ENCODE measurements around the gene ZDHHC24. TPM values are rescaled to one million over a fixed set of nuclear protein-coding genes. Genes with fewer than 3 reads are reported as not detected.
A peak's percentile ranks its signal among the peaks of the same experiment; 100 is the strongest.

ZDHHC24 gene
- total RNA-seq, 2 donors from 2014 or later: 24.9 to 37.8 TPM

GRCh38 chr11:66480117-66480938 lies 65.5 kb downstream of the ZDHHC24 start, which contains the start of gene DPP3:
Gene DPP3, plus strand, starts transcription at chr11:66480434. Its CDS starts 1,767 bp downstream, at chr11:66482201.
- TF ChIP-seq CTCF (IDR thresholded peaks at IDR 0.05): peak in 2 of 4 experiments; percentile 15 to 31
- peak; percentile 91 for TF ChIP-seq POLR2A (IDR thresholded peaks at IDR 0.05)
- TF ChIP-seq POLR2AphosphoS5 (IDR thresholded peaks at IDR 0.05): peak; percentile 95
- peak; percentile 97 for DNase-seq (ENCODE audit: low spot score)
- intact Hi-C loops (cut with DNase I): loop anchor here (2.0 kb wide), 1 partner anchor 14 kb away; the partner anchor contains the start of gene PELI3
- H3K27me3 ChIP-seq (replicated peaks; ENCODE audit: insufficient read depth): no peaks in the 10 kb centered on the region
- whole genome bisulfite sequencing: under 1% methylated on average over 57 of the region's 62 CpGs
- H3K4me3 ChIP-seq: peak within 1 kb of the TSS; percentile 59 to 63
- H3K9me3 ChIP-seq: no peaks in the 10 kb centered on the region
- no peaks in the 10 kb centered on the region for H3K4me1 ChIP-seq (replicated peaks)
- no peaks in the 10 kb centered on the region for H3K36me3 ChIP-seq
- peak within 1 kb of the TSS; percentile 85 to 90 for H3K27ac ChIP-seq

GRCh38 chr11:66479394-66480116 lies 66.3 kb downstream of the ZDHHC24 start:
- DNase-seq (ENCODE audit: low spot score): no peak
- TF ChIP-seq POLR2A (IDR thresholded peaks at IDR 0.05): no peak
- TF ChIP-seq POLR2AphosphoS5 (IDR thresholded peaks at IDR 0.05): no peak
- no peak for TF ChIP-seq CTCF (IDR thresholded peaks at IDR 0.05)
- peak overlapping the region; percentile 59 to 63 for H3K4me3 ChIP-seq
- WGBS: 2% methylated on average over 30 of the region's 34 CpGs
- no peaks in the 10 kb centered on the region for H3K27me3 ChIP-seq (replicated peaks; ENCODE audit: insufficient read depth)
- H3K9me3 ChIP-seq: no peaks in the 10 kb centered on the region
- H3K4me1 ChIP-seq (replicated peaks): no peaks in the 10 kb centered on the region
- intact Hi-C loops (cut with DNase I): loop anchor here (2.0 to 5.0 kb wide), 2 partner anchors 13 to 198 kb away; partner anchors contain the start of genes PELI3 and RBM4B
- H3K36me3 ChIP-seq: no peaks in the 10 kb centered on the region
- peak overlapping the region; percentile 85 to 90 for H3K27ac ChIP-seq

- WGBS: 45% methylated on average over 8 of the region's 8 CpGs
- intact Hi-C loops (cut with DNase I): loop anchor here (5.0 kb wide), 1 partner anchor 198 kb away; the partner anchor contains the start of gene RBM4B
- Histone ChIP-seq H3K27me3 (replicated peaks; ENCODE audit: insufficient read depth) (no peaks in the 10 kb centered on the region), H3K9me3 (no peaks in the 10 kb centered on the region), H3K27ac (peak overlapping the region; percentile 85 to 90), H3K4me1 (replicated peaks) (no peaks in the 10 kb centered on the region), H3K36me3 (no peaks in the 10 kb centered on the region), H3K4me3 (peak overlapping the region; percentile 59 to 63)
- TF ChIP-seq POLR2A (IDR thresholded peaks at IDR 0.05): no peak
- no peak for TF ChIP-seq POLR2AphosphoS5 (IDR thresholded peaks at IDR 0.05)
- TF ChIP-seq CTCF (IDR thresholded peaks at IDR 0.05): peak; percentile 38 to 71 (median 54)
- no peak for DNase-seq (ENCODE audit: low spot score)
Measured at GRCh38 chr11:66478729-66479393, 67.0 kb downstream of the ZDHHC24 start.

- WGBS: 84% methylated on average over 11 of the region's 11 CpGs
- no peaks in the 10 kb centered on the region for H3K36me3 ChIP-seq
- no peaks in the 10 kb centered on the region for H3K9me3 ChIP-seq
- H3K27ac ChIP-seq: no peak overlapping the region
- H3K27me3 ChIP-seq (replicated peaks; ENCODE audit: insufficient read depth): no peaks in the 10 kb centered on the region
- H3K4me1 ChIP-seq (replicated peaks): no peaks in the 10 kb centered on the region
- TF ChIP-seq POLR2A (IDR thresholded peaks at IDR 0.05) (no peak), POLR2AphosphoS5 (IDR thresholded peaks at IDR 0.05) (no peak), CTCF (IDR thresholded peaks at IDR 0.05) (no peak)
- no peak overlapping the region for H3K4me3 ChIP-seq
- intact Hi-C loops (cut with DNase I): loop anchor here (5.0 kb wide), 1 partner anchor 200 kb away; the partner anchor contains the start of gene RBM4B
- no peak for DNase-seq (ENCODE audit: low spot score)
Measured at GRCh38 chr11:66477263-66478201, 68.3 kb downstream of the ZDHHC24 start.

Data from prostate gland (tissue), 2 donors.